ENCODE results near the gene PIP4K2B.

GRCh38 chr17:38796451-38797157 is 2.8 kb downstream of the PIP4K2B start:
- TF ChIP-seq EZH2 (IDR thresholded peaks at IDR 0.05; ENCODE audit: insufficient read depth, poor library complexity, severe bottlenecking) (no peak), EZH2phosphoT487 (IDR thresholded peaks at IDR 0.05; ENCODE audit: insufficient read depth, low read depth) (no peak)

Data from GM23248 (cell line).